ENCODE results near the gene SMOC1. TPM values are rescaled to one million over a fixed set of nuclear protein-coding genes. Genes with fewer than 3 reads are reported as not detected.

SMOC1 gene
- total RNA-seq, 1 donor from 2014 or later = 75.6 TPM

- ATAC-seq = no peak
- DNase-seq (ENCODE audit: low spot score) = no peak
These were observed 125.6 kb downstream of the SMOC1 start for GRCh38 chr14:70004791-70005190.

DNA sequence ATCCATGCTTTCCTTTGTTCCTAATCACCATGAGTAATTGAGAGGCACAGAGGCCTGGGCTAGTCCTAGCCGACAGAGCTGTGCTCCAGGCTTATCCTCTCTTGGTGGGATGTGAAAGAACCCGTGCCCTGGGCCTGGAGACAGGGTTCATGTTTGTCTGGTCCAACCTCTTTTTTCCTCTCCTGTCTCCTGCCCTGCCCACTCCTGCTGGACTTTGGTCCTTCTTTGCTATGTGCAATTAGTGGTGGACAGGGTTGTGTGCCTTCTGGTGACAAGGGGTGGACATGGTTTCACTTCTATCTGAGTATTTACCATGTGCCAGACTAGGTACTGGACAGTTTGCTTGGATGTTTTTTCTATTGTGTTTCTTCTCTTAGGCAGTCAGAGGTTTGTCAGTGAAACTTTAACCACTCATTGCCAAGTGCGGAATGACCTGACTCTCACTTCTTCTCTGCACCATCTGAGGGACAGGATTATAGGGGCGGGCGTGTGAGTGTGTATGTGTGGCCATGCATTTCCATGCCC lies 126.1 kb downstream of the SMOC1 start:
- ATAC-seq (peak; percentile 93), DNase-seq (ENCODE audit: low spot score) (peak; percentile 88)

GRCh38 chr14:70006699-70007098 lies 127.5 kb downstream of the SMOC1 start:
- DNase-seq (ENCODE audit: low spot score) = no peak
- ATAC-seq = no peak

DNA sequence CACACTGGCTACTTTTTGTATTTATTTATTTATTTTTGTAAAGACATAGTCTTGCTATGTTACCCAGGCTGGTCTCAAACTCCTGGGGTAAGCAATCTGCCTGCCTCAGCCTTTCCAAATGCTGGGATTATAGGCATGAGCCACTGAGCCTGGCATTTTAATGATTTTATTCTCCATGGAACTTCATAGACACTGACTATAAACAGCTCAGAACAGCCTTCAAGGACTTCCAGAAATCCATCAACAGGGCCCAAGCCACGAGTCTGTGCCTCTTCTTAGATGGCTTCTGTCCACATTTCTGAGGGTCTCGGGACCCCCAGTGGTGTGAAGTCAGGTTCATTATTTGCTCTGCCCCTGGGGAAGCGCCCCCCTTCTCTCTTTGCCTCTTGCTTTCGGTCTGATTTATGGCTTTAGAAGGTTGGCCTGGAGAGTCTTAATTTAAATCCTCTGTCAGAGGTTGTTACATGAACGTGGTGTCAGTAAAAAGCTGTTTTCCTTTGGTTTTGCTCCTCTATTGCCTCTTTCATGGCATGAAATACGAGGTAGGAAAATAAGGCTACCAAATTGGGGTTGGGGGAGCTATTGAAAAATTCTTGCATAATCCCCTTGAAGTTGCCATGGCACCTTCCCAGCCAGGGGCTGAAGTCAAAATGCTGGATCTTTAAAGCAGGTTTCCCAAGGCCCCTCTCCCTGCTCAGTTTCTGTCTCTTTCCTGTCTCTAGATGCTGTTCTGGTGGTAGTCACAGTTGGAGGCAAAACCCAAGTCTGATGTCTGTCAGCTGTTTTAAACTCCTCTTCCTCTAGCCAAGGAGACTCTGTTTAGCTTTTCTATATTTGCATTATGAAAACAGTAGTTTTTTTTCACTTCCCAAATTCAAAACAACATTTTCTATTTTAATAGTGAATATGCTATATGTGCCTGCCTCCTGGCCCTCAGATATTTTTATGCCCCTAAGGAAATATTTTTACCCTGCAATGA lies 129.4 kb downstream of the SMOC1 start:
- DNase-seq (ENCODE audit: low spot score) = no peak
- no peak for ATAC-seq

GRCh38 chr14:70009961-70010360 lies 130.7 kb downstream of the SMOC1 start:
- ATAC-seq (no peak), DNase-seq (ENCODE audit: low spot score) (no peak)

DNA sequence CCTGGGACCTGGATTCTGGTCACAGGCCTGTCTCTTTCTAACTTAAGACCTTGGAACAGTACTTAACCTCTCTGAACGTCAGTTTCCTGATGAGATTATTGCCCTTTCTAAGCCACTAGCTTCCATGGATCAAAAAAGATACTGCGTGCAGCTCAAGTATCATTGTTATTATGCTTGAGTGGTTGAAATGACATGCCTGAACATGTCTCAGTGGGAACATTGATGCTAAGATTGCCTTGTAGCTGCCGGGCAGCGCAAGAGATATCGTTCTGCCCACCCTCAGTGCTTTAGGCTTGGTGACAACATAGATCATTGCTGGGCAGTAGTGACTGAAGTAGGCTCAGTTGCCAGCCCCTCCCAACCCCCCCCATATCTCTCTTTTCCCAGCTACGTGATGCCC lies 131.9 kb downstream of the SMOC1 start:
- no peak for ATAC-seq

GRCh38 chr14:70011708-70012107 lies 132.5 kb downstream of the SMOC1 start:
- DNase-seq (ENCODE audit: low spot score) (no peak), ATAC-seq (no peak)

More for the DNA sequence above, 131.9 kb downstream of the SMOC1 start:
- DNase-seq (ENCODE audit: low spot score) = no peak

DNA sequence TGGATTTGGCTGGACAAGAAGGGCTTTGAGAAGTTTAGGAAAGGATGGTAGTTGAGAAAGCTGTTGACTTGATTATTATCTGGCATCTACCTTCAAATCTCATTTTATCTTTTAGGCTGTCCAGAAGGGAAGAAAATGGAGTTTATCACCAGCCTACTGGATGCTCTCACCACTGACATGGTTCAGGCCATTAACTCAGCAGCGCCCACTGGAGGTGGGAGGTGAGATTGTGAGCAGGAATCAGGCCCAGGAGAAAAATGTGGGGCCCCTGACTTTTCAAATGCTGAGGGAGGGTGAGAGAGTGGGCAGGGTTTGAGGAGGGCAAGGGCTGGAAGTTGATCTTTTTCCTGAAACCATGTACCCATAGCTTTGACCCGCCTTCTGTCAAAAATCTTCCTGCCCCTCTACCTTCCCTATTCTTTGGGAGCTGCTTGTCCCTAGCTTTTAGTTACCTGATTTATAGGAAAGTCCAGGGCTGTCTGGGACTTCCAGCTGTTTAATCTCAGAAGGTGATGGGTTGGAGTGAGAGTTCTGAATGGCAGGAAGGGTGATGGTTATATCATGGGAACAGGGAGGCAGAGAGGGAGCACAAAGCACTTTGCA lies 134.2 kb downstream of the SMOC1 start:
- DNase-seq (ENCODE audit: low spot score) (no peak), ATAC-seq (peak; percentile 81)

DNA sequence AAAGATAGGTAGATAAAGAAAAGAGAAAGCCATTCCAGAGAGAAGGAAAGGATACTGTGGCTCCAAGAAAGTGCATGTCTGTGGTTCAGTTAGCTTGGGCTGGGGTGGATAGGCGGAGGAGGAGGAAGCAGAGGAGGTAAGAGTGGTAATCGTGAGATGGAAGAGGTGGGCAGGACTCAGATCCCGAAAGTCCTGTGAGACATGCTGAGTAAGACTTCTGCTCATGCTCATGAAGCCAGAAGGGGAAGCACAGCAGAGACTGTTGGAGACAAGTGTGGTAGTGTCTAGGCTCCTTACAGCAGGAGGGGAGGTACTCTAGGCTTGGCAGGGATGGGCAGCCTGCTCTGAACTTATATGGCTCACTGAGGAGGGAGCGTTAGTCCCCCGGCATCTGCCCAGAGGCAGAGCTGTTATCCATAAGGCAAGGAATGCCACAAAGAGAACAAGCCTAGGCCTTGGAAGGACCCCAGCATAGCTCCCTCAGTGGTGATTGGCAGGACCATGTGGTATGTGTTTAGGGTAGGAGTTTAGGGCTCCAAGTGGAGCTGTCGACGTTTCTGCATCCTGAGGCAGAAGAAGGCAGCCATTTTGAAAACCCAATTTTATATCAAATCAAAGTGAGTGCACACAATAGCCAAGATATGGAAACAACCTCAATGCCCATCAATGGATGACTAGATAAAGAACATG lies 135.3 kb downstream of the SMOC1 start:
- ATAC-seq (no peak), DNase-seq (ENCODE audit: low spot score) (no peak)

GRCh38 chr14:70018230-70018629 lies 139.0 kb downstream of the SMOC1 start:
- ATAC-seq (no peak), DNase-seq (ENCODE audit: low spot score) (no peak)

GRCh38 chr14:70018713-70019211 lies 139.5 kb downstream of the SMOC1 start:
- DNase-seq (ENCODE audit: low spot score) = peak; percentile 57
- peak; percentile 84 for ATAC-seq

- DNase-seq (ENCODE audit: low spot score) (no peak), ATAC-seq (no peak)
These were observed 140.5 kb downstream of the SMOC1 start for GRCh38 chr14:70019695-70020094.

DNA sequence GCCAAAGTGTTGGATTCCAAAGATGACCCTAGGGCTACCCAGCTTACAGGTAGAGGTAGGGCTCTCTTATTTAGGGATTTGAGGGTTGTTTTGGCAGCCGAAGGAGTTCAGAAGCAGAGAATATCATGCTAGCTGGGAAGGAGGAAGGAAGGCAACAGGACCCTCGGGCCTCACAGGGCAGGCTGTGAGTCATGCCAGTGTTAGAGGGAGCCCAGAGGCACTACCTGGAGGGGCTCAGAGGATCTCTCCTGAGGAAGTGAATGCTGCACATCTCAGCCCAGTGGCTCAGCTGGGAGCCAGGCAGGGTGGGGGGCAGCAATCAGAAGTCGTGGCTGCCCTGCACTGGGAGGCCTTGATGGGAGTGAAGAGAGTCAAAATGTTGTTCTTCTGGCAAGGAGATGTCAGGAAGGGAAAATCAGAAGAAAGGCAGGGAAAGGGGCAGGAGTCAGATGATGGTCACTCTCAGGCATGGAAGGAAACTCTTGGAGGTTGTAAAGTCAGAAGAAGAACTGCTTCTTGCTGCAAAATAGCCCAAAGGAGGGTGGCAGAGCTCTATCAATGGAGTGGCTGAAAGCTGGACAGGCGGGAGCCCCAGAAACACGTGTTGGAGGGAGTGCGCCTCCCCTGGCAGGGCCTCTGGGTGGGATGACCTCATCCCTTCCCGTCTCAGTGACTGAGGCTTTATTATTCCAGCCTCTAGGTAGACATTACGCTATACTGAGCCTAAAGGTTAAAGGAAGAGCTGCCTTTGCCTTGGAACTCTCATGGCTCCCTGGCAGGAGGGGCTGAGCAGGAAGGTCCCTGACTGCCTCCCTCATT lies 141.3 kb downstream of the SMOC1 start:
- DNase-seq (ENCODE audit: low spot score) (no peak), ATAC-seq (no peak)

- no peak for DNase-seq (ENCODE audit: low spot score)
- ATAC-seq = no peak
These were observed 142.5 kb downstream of the SMOC1 start for GRCh38 chr14:70021548-70022220.

- DNase-seq (ENCODE audit: low spot score) (no peak), ATAC-seq (no peak)
These were observed 143.7 kb downstream of the SMOC1 start for GRCh38 chr14:70022771-70023445.

DNA sequence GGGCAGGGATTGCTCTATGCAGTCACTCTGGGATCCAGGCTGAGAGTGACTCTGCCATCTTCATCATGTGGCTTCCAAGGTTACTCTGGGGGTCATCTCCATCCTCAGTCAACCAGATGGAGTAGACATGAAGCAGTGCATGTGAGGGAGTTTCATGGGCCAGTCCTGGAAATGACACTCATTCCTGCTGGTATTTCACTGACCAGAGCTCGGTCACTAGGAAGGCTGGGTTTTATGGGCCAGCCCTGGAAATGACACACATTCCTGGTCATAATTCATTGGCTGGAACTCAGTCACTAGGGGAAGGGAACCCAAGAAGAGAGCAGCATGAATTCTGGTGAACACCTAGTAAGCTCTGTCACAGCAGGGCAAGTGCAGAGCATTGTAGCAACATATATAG lies 144.7 kb downstream of the SMOC1 start:
- no peak for DNase-seq (ENCODE audit: low spot score)
- no peak for ATAC-seq

- ATAC-seq (peak; percentile 77), DNase-seq (ENCODE audit: low spot score) (peak; percentile 73)
These were observed 148.7 kb downstream of the SMOC1 start for GRCh38 chr14:70027785-70028428.

DNA sequence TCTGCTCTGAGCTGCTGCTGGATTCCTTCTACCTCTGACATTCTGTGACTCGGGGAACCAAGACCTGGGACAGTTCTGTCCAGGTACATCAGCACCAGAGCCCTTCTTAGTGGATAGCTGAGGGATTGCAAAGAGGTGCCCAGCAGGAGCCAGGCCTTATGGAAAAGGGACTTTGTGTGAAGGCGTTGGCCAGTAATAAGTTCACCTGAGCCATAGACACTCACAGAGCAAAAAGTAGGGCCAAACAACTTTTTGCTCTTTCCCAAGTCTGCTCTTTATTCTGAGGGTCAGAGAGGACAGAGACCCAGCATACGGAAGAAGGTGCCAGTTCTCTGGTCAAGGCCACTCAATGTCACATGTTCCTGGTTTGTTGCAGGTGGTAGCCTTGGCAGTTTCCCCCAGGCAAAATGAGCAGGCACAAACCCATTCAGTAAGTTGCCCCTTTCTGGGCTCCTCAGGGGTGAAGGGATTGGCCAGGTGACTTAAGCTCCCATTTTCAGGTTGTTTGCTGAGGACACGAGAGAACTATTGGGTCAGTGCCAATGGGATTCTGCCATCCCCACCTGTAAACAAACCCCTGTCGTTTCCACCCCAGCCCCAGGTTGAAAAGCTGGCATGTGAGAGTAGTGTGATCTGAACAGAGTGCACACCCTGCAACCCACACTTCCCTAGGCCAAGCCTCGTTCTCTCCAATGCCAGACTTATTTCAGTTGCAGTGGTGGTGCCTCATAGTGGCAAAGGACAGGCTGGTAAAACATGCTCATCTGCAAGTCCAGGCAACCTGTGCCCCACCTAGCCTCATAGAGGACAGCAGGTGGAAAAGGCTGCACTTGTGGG lies 150.3 kb downstream of the SMOC1 start:
- DNase-seq (ENCODE audit: low spot score) (peak; percentile 57), ATAC-seq (peak; percentile 65)

Data from left lobe of liver (tissue), 2 donors.